Neural progenitor cell (in vitro differentiated cells): ENCODE data around the gene HNRNPM. TPM values are rescaled to one million over a fixed set of nuclear protein-coding genes. Genes with fewer than 3 reads are reported as not detected.

Experiments used
- DNase-seq: peaks from one replicate; pipeline ENCODE4 v3.0.0-alpha.2; 2016; ENCODE audit warnings: low spot score
- H2AFZ ChIP-seq: fragments of 200-600 bp; sonication (generic); replicated peaks from 2 replicates; pipeline ENCODE4 v1.6.1; 2016; ENCODE audit warnings: antibody characterized with exemption
- H3F3A ChIP-seq: fragments of 200-600 bp; sonication (generic); 2 replicates; pipeline ENCODE4 v1.6.1; 2016; ENCODE audit warnings: antibody characterized with exemption, low read depth
- H3K27ac ChIP-seq: fragments of 200-600 bp; sonication (generic); 2 replicates; pipeline ENCODE4 v1.5.1; 2016; ENCODE audit warnings: mild to moderate bottlenecking
- H3K27me3 ChIP-seq: fragments of 200-600 bp; sonication (generic); 2 replicates; pipeline ENCODE4 v1.6.1; 2016; ENCODE audit warnings: mild to moderate bottlenecking, moderate library complexity
- H3K36me3 ChIP-seq: fragments of 200-600 bp; sonication (generic); 2 replicates; pipeline ENCODE4 v1.5.1; 2016
- H3K4me1 ChIP-seq: fragments of 200-600 bp; sonication (generic); 2 replicates; pipeline ENCODE4 v1.6.1; 2016; ENCODE audit warnings: mixed run types
- H3K4me2 ChIP-seq: fragments of 200-600 bp; sonication (generic); 2 replicates; pipeline ENCODE4 v1.6.1; 2016
- H3K4me3 ChIP-seq: fragments of 200-600 bp; sonication (generic); 2 replicates; pipeline ENCODE4 v1.5.1; 2016
- H3K79me2 ChIP-seq: fragments of 200-600 bp; sonication (generic); 2 replicates; pipeline ENCODE4 v1.6.1; 2016; ENCODE audit warnings: low read depth
- H3K9ac ChIP-seq: fragments of 200-600 bp; sonication (generic); 2 replicates; pipeline ENCODE4 v1.6.1; 2016
- H3K9me3 ChIP-seq: fragments of 200-600 bp; sonication (generic); 2 replicates; pipeline ENCODE4 v1.5.1; 2016; ENCODE audit warnings: low read depth
- H4K20me1 ChIP-seq: fragments of 200-600 bp; sonication (generic); 2 replicates; pipeline ENCODE4 v1.6.1; 2016; ENCODE audit warnings: low read depth
- H3K27ac Mint-ChIP-seq: 3 replicates; pipeline ENCODE4 v1.8.0; 2021; ENCODE audit warnings: mixed read lengths
- H3K27me3 Mint-ChIP-seq: 2 replicates; pipeline ENCODE4 v1.8.0; 2022; ENCODE audit warnings: low read depth, mild to moderate bottlenecking, inconsistent platforms, moderate library complexity, mixed read lengths; ENCODE audit not compliant: insufficient read depth
- H3K36me3 Mint-ChIP-seq: 3 replicates; pipeline ENCODE4 v1.8.0; 2021; ENCODE audit warnings: mixed read lengths
- H3K4me1 Mint-ChIP-seq: 3 replicates; pipeline ENCODE4 v1.8.0; 2021; ENCODE audit warnings: mixed read lengths
- H3K4me3 Mint-ChIP-seq: 3 replicates; pipeline ENCODE4 v1.8.0; 2021; ENCODE audit warnings: mild to moderate bottlenecking, moderate library complexity, mixed read lengths
- H3K9me3 Mint-ChIP-seq: 3 replicates; pipeline ENCODE4 v1.8.0; 2020; ENCODE audit warnings: mixed read lengths
- EZH2 ChIP-seq: fragments of 200-600 bp; sonication (generic); IDR thresholded peaks from 2 replicates; pipeline ENCODE4 v1.6.1; 2017; ENCODE audit warnings: antibody characterized with exemption, mild to moderate bottlenecking, moderate library complexity
- EZH2phosphoT487 ChIP-seq: fragments of 200-600 bp; sonication (generic); IDR thresholded peaks from 2 replicates; pipeline ENCODE4 v1.6.1; 2017; ENCODE audit warnings: antibody characterized with exemption
- total RNA-seq: library from RNA; depleted of rRNA; stranded (reverse); fragments of >200 nt; gene quantifications from 2 replicates; pipeline ENCODE4 v1.2.3, GENCODE V29; 2015; ENCODE audit warnings: low replicate concordance
- TF ChIP-seq, protein P1 (sequence below): fragments of 200-600 bp; sonication (generic); IDR thresholded peaks from 2 replicates; pipeline ENCODE4 v1.5.1; 2017; ENCODE audit warnings: antibody characterized with exemption, mild to moderate bottlenecking

The HNRNPM gene
- total RNA-seq, 1 donor from 2014 or later = 118 TPM

DNA sequence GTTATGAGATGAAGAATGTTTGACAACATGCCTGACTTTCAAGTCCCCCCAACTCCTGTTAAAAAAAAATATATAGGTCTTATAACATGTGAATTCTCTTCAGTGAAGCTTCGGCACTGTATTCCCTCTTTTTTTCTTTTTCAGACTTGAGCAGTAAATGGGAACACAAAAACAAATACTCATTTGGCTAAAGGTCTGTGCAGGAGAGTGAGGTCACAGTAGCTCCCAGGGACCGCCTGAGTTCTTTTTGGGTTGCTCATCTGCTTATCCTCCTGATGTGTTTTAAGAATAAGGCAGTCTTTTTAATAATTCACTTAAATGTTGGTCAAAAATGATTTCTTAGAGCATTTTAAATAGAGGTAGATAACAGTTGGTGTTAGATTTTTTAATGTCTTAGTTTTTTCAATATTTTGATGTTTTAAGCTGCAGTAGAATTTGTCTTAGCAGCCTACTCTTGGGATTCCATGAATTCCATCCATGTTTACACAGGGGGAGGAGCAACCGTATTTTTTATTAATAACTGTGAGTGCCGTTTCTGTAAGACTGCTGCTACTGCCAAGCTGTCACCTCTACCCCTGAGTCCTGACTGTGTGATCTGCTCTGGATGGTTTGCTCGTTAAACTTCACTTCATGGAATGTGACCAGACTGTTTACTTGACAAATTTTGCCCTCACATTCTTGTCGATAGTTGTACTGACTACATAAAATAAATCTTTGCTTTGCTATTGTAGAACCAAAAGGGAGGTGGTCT, 14.9 kb downstream of the HNRNPM start:
- H3K36me3 Mint-ChIP-seq = peaks cover 35% of the 10 kb centered on the region
- Histone ChIP-seq H3F3A (peaks cover 24% of the 10 kb centered on the region), H3K4me1 (peaks cover 30% of the 10 kb centered on the region), H3K9me3 (no peaks in the 10 kb centered on the region), H3K9ac (no peak overlapping the region), H3K4me2 (no peak overlapping the region), H3K36me3 (peaks cover 15% of the 10 kb centered on the region), H3K79me2 (peaks cover 100% of the 10 kb centered on the region), H3K4me3 (no peak overlapping the region), H2AFZ (no peak overlapping the region), H3K27ac (peak overlapping the region; percentile 14), H4K20me1 (peaks cover 100% of the 10 kb centered on the region), H3K27me3 (no peaks in the 10 kb centered on the region)
- TF ChIP-seq, protein P1, sequence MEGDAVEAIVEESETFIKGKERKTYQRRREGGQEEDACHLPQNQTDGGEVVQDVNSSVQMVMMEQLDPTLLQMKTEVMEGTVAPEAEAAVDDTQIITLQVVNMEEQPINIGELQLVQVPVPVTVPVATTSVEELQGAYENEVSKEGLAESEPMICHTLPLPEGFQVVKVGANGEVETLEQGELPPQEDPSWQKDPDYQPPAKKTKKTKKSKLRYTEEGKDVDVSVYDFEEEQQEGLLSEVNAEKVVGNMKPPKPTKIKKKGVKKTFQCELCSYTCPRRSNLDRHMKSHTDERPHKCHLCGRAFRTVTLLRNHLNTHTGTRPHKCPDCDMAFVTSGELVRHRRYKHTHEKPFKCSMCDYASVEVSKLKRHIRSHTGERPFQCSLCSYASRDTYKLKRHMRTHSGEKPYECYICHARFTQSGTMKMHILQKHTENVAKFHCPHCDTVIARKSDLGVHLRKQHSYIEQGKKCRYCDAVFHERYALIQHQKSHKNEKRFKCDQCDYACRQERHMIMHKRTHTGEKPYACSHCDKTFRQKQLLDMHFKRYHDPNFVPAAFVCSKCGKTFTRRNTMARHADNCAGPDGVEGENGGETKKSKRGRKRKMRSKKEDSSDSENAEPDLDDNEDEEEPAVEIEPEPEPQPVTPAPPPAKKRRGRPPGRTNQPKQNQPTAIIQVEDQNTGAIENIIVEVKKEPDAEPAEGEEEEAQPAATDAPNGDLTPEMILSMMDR = no peak
- TF ChIP-seq EZH2 (no peak), EZH2phosphoT487 (no peak)
- no peak for DNase-seq
- no peak overlapping the region for H3K4me3 Mint-ChIP-seq
- no peaks in the 10 kb centered on the region for H3K9me3 Mint-ChIP-seq
- peaks cover 31% of the 10 kb centered on the region for H3K4me1 Mint-ChIP-seq
- peaks cover 3% of the 10 kb centered on the region for H3K27me3 Mint-ChIP-seq
- H3K27ac Mint-ChIP-seq = no peak overlapping the region

DNA sequence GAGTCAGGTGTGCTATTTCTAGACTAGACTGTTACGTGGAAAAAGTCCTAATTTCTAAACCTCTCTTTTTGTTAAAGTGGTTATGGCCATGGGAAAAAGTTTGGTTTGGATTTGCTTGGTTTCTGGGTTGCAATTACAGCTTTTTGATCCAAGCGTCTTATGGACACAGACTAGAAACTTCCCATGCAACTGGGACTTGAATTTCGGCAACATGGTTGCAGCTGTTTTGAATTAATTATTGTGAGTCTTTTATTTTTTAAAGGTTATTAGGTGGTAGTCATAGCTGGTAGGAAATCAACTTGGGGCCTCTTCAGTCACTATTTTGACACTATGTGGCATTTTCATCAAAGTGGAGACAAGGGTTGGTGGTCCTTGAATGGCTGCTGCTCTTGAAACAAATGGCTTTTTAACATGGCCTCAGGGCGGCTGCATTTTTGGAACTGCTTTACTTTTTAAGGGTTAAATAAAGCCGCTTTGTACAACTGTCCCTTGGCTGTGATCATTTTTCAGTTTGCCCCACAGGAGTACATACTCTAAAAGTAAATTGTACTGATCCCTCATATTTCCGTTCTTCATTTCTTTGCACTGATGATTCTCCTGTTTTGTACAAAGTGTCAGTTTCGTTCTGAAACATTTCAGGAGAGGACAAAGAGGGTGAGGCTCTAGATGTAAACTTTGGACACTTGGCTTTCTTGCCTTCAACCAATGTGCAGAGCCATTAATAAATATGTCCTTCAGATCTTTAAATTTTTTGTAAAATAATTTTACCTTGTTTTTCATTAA, 15.9 kb downstream of the HNRNPM start:
- Histone ChIP-seq H3K4me2 (no peak overlapping the region), H3F3A (peaks cover 17% of the 10 kb centered on the region), H2AFZ (no peak overlapping the region), H3K27me3 (no peaks in the 10 kb centered on the region), H3K9ac (no peak overlapping the region), H3K27ac (no peak overlapping the region), H3K36me3 (peaks cover 22% of the 10 kb centered on the region), H4K20me1 (peaks cover 100% of the 10 kb centered on the region), H3K79me2 (peaks cover 100% of the 10 kb centered on the region), H3K4me3 (no peak overlapping the region), H3K4me1 (peaks cover 26% of the 10 kb centered on the region), H3K9me3 (no peaks in the 10 kb centered on the region)
- Mint-ChIP-seq H3K27ac (no peak overlapping the region), H3K9me3 (no peaks in the 10 kb centered on the region), H3K4me1 (peaks cover 31% of the 10 kb centered on the region), H3K36me3 (peaks cover 37% of the 10 kb centered on the region), H3K4me3 (no peak overlapping the region), H3K27me3 (peaks cover 6% of the 10 kb centered on the region)
- no peak for DNase-seq
- TF ChIP-seq, protein P1 = no peak
- TF ChIP-seq EZH2 (no peak), EZH2phosphoT487 (no peak)

DNA sequence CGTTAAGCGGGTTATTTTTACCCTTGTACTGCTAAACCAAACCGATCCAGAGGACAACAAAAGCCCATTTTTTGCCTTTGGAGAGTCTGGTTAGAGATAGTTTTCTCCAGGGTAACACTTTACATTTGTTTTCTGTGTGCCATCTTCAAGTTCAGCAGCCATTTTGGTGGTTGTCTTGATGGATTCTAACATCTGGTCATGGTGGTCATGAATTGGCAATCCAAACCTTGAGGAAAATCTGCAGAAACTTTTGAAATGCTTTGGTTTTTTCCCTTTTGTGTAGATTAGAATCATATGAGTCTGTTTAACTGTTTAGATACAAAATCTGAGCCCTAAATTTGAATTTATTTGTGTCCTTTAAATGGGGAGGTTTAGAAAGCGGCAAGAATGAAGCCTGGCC, 16.6 kb downstream of the HNRNPM start:
- Histone ChIP-seq H3K27ac (no peak overlapping the region), H3K79me2 (peaks cover 100% of the 10 kb centered on the region), H3K36me3 (peaks cover 26% of the 10 kb centered on the region), H3K4me3 (no peak overlapping the region), H4K20me1 (peaks cover 100% of the 10 kb centered on the region), H3K27me3 (no peaks in the 10 kb centered on the region), H3F3A (peaks cover 14% of the 10 kb centered on the region), H2AFZ (no peak overlapping the region), H3K4me2 (no peak overlapping the region), H3K9ac (no peak overlapping the region), H3K9me3 (no peaks in the 10 kb centered on the region), H3K4me1 (peaks cover 26% of the 10 kb centered on the region)
- DNase-seq = no peak
- Mint-ChIP-seq H3K9me3 (no peaks in the 10 kb centered on the region), H3K4me3 (no peak overlapping the region), H3K27ac (no peak overlapping the region), H3K36me3 (peaks cover 37% of the 10 kb centered on the region), H3K4me1 (peaks cover 29% of the 10 kb centered on the region), H3K27me3 (peaks cover 6% of the 10 kb centered on the region)
- TF ChIP-seq EZH2 = no peak
- TF ChIP-seq, protein P1 = no peak
- no peak for TF ChIP-seq EZH2phosphoT487
